ENCODE data around the gene MAP3K10.
"Not testable (repeated sequence)": the region's sequence is repeated elsewhere in the genome, so short reads cannot be mapped to it uniquely, and the experiment has no call there.

MAP3K10 gene

DNA sequence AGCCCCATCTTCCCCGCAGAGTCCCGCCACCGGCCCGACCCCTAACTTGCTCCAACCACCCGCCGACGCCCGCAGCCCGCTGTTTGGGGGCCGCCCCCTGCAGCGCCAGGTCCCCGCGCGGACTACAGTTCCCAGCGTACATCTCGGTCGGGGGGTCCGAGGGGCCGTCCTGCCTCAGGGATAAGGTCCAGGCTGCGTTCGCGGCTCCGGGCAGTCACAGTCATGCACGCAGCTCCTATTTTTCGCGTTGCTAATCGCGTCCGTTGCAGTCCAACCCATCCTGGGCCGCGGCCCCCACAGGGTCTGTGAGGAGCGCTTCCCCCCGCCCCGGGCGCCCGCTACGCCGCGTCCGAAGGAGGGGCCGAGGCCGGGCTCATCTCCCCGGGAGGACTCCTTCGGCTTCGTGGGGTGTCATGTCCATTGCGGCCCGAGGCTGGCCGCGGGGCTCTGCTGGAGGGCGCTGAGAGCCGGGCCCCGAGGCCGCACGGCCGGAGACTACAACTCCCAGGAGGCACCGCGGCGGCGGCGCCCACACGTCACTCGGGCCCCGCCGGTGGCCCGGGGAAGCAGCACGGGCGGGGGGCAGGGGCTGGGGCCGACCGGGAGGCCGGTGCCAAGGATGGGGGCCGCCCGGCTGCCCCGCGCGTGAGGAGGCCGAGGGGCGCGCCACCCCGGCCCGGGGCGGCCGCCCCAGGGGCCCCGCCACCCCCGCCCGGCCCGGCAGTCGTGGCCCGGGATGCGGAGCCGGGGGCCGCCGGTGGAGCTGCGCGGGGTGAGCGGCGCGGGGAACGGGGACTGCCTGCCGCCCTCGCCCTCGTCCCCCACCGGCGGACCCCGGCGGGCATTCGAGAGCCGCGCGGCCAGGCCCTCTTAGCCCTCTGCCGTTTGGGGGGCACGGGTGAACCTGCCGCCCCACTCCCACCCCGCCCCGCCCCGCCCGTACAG is at the start of gene MAP3K10:
Gene MAP3K10 (plus strand): TSS at position 536 of the 945 bp plus-strand sequence. CDS start 606 bp downstream, outside the sequence.
- peak; percentile 71 for DNase-seq (ENCODE audit: low read depth)

- DNase-seq (ENCODE audit: low read depth) = no peak
Observed at GRCh38 chr19:40141551-40141950, 49.7 kb upstream of the MAP3K10 start.

DNA sequence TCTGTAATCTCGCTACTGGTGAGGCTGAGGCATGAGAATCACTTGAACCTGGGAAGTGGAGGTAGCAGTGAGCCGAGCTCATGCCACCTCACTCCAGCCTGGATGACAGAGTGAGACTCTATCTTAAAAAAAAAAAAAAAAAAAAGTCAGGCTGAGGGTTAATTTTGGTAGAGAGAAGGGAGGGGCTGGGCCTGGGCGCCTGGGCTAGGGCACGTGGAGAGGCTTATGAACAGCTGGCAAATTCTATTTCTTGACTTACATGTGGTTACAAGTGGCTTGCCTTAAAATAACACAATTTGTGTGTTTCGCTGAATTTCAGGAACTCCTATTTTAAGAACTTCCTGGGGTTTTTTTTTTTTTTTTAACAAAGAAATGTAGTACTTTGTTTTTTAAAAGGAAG is 47.6 kb upstream of the MAP3K10 start:
- DNase-seq (ENCODE audit: low read depth) = no peak

- no peak for DNase-seq (ENCODE audit: low read depth)
Observed at GRCh38 chr19:40144151-40144550, 47.1 kb upstream of the MAP3K10 start.

GRCh38 chr19:40144947-40145748 is 46.1 kb upstream of the MAP3K10 start:
- no peak for DNase-seq (ENCODE audit: low read depth)

DNA sequence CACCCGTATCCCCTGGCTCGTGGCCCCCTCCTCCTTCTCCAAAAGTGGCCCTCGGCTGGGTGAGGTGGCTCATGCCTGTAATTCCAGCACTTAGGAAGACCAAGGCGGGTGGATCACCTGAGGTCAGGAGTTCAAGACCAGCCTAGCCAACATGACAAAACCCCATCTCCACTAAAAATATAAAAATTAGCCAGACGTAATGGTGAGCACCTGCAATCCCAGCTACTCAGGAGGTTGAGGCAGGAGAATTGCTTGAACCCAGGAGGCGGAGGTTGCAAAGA is 45.5 kb upstream of the MAP3K10 start:
- DNase-seq (ENCODE audit: low read depth) = not testable (repeated sequence)

GRCh38 chr19:40147338-40147692 is 43.9 kb upstream of the MAP3K10 start:
- DNase-seq (ENCODE audit: low read depth) = no peak

DNA sequence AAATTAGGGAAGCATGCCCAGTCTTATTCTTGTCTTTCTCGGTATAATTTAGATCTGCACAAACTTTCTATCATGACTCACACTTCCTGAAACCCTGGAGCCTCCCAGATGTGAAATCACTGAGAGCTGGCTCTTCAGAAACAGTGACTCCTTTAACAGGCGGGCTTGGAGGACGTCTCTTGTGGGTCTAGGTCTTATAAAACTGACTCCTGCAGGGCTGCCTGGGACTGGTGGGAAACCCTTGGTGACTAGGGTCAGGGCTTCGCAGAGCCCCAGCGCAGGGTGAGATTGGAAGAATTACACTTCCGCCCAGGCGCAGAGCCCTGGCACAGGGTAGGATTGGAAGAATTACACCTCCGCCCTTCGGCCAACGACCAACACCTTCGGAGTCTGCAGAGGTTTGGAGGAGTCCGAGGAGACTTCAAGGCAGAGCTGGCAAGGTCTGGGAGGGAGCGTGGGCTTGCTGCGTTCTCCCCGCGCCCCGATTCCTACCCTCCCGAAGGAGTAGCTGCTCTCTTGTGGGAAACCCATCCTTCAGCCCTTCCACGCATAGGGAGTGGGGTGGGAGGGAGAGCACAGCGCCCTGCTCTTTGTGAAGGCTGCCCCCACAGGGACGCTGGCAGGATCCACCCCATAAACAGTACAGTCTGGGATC is 43.4 kb upstream of the MAP3K10 start:
- DNase-seq (ENCODE audit: low read depth) = no peak

DNA sequence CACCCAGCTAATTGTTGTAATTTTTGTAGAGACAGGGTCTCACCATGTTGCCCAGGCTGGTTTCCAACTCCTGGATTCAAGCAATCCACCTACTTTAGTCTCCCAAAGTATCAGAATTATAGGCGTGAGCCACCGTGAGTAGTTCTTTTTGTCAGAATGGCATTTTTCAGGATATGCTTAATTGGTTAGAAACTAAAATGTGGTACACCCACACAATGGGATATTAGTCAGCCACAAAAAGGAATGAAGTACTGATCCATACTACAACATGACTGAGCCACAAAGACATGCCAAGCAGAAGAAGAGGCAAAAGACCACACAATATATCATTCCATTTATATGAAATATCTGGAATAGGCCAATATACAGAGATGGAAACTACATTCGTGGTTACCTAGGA is 41.7 kb upstream of the MAP3K10 start:
- DNase-seq (ENCODE audit: low read depth) = no peak

DNA sequence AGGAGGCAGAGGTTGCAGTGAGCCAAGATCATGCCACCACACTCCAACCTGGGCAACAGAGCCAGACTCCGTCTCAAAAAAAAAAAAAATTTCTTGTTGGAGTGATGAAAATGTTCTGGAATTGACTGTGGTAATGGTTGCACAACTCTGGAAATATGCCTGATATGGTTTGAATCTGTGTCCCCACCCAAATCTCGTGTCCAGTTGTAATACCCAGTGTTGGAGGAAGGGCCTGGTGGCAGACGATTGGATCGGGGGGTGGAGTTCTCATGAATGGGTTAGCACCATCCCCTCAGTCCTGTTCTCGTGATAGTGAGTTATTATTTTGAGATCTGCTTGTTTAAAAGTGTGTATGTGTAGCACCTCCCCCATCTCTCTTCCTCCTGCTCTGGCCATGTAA is 41.1 kb upstream of the MAP3K10 start:
- DNase-seq (ENCODE audit: low read depth) = no peak

- no peak for DNase-seq (ENCODE audit: low read depth)
Observed at GRCh38 chr19:40154121-40154680, 37.0 kb upstream of the MAP3K10 start.

DNA sequence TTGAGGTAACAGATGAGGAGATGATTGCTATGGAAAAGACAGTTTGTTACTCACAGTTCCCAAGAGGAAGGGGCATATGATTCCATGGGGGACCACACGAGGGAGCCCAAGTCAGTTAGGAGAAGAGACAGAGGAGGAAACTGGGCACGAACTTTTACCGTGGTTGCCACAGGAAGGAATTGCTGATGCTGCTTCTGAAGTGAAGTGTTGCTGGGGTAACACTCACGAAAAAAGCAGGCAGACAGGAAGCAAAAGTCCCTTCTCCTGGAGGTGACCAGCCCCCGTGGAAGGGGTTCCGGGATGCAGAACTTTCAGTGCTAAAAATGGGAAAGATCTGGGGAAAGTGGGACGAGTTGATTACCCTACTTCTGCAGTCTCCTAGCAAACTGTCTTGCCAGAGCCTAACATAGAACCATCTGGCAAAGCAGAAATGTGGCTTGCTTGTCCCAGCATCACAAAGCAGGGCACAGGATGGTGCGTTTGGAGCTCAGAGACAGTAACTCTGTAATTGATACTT is 35.4 kb upstream of the MAP3K10 start:
- DNase-seq (ENCODE audit: low read depth) = no peak

DNA sequence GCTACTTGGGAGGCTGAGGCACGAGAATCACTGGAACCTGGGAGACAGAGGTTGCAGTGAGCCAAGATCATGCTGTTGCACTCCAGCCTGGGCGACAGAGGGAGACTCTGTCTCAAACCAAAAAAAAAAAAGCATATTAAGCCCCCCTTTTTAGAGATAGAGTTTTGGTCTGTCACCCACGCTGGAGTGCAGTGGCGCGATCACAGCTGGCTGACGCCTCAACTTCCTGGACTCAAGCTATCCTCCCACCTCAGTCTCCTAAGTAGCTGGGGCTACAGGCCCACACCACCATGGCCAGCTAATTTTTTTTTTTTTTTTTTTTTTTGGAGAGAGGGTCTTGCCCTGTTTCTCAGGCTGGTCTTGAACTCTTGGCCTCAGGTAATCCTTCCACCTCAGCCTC is 34.2 kb upstream of the MAP3K10 start:
- no peak for DNase-seq (ENCODE audit: low read depth)

DNA sequence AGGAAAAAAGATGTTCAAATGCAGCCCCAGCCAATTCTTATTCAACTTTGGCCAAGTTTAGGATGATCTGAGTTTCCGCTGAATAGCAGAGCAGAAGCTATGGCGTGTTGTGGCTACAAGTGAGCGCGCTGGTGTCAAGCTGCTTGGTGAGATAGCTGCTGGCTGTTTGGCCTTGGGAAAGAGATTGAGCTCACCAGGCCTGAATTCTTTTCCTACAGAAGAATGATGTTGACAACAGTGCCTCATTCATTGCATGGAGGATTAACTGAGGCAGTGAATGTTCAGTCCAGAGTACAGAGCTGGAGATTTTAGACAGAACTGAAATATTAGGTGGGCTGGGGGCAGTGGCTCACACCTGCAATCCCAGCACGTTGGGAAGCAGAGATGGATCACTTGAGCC is 31.5 kb upstream of the MAP3K10 start:
- no peak for DNase-seq (ENCODE audit: low read depth)

GRCh38 chr19:40162104-40162503 is 29.1 kb upstream of the MAP3K10 start:
- no peak for DNase-seq (ENCODE audit: low read depth)

DNA sequence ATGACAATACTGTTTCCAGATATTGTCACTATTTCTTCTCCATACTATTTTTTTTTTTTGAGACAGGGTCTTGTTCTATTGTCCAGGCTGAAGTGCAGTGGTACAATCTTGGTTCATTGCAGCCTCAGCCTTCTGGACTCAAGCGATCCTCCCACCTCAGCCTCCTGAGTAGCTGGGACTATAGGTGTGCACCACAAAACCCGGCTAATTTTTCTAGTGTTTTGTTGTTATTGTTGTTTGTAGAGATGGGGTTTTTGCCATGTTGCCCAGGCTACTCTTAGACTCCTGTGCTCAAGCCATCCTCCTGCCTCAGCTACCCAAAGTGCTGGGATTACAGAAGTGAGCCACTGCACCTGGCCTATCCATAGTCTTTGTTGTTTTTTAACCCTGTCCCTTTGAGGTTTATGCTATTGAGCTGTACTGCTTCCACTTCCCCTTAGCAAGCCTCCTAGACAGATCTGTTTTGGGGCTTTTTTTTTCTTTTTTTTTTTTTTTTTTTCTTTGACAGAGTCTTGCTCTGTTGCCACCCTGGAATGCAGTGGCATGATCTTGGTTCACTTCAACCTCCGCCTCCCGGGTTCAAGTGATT is 27.6 kb upstream of the MAP3K10 start:
- no peak for DNase-seq (ENCODE audit: low read depth)

DNA sequence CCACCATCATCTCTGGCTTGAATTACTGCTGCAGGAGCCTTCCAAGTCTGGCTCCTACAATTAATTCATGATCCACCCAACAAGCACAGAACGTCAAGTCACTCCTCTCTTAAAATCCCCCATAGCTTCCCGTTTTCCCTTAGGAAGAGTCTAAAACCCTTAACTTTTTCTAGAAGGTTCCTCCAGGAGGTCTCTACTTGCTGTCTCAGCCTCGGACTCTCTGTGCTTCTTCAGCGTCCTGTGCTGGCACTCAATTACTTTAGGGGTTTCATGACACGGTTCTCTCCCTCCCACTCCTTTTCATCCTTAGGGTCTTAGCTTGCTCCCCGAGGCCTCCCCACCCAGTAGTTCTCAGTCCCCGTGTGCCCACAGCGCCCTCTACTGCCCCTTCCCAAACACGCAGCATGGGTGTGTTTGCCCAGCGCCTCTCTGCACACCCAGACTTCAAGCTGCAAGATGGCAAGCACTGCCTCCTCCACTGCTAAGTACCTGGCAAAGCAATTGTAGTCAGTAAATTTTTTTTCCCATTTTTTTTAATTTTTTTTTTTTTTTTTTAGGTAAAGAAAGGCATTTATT is 25.8 kb upstream of the MAP3K10 start:
- DNase-seq (ENCODE audit: low read depth) = peak; percentile 49

DNA sequence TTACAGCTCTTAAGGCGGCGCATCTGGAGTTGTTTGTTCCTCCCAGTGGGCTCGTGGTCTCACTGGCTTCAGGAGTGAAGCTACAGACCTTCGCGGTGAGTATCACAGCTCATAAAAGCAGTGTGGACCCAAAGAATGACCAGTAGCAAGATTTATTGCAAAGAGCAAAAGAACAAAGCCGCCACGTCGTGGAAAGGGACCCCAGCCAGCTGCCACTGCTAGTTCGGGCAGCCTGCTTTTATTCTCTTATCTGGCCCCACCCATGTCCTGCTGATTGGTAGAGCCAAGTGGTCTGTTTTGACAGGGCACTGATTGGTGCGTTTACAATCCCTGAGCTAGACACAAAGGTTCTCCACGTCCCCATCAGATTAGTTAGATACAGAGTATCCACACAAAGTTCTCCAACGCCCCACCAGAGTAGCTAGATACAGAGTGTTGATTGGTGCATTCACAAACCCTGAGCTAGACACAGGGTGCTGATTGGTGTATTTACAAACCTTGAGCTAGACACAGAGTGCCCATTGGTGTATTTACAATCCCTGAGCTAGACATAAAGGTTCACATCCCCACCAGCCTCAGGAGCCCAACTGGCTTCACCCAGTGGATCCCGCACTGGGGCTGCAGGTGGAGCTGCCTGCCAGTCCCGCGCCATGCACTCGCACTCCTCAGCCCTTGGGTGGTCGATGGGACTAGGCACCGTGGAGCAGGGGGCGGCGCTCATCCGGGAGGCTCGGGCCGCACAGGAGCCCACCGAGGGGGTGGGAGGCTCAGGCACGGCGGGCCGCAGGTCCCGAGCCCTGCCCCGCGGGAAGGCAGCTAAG is 21.5 kb upstream of the MAP3K10 start:
- DNase-seq (ENCODE audit: low read depth) = not testable (repeated sequence)

DNA sequence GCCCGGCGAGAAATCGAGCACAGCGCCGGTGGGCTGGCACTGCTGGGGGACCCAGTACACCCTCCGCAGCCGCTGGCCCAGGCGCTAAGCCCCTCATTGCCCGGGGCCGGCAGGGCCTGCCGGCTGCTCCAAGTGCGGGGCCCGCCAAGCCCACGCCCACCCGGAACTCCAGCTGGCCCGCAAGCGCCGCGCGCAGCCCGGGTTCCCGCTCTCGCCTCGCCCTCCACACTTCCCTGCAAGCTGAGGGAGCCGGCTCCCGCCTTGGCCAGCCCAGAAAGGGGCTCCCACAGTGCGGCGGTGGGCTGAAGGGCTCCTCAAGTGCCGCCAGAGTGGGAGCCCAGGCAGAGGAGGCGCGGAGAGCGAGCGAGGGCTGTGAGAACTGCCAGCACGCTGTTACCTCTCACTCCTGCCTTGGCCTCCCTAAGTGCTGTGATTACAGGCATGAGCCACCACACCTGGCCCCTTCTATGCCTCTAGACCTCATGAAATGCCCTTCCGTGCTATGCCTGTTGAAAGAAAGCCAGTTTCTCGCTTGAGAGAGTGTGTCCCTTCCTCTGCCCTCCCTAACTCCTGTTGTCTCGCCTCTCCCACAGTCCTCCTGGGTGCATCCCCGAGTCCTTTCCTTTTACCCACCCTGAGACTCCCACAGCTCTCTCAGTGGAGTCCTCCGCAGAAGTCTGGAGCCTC is 20.8 kb upstream of the MAP3K10 start:
- DNase-seq (ENCODE audit: low read depth) = not testable (repeated sequence)

DNA sequence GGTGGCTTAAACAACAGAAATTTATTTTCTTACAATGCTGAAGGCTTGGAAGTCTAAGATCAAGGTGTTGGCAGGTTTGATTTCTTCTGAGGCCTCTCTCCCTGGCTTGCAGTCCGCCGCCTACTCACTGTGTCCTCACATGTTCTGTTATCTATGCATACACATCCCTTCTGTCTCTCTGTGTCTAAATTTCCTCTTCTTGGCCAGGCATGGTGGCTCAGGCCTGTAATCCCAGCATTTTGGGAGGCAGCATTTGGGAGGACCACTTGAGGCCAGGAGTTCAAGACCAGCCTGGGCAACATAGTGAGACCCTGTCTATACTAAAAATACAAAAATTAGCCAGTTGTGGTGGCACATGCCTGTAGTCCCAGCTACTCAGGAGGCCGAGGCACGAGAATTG is 19.9 kb upstream of the MAP3K10 start:
- not testable (repeated sequence) for DNase-seq (ENCODE audit: low read depth)

Measured in activated T-cell treated with anti-CD3 and anti-CD28 coated beads for 24 hours (primary cell).